IMR-90 (cell line): ENCODE data around the gene ADPGK. TPM values are rescaled to one million over a fixed set of nuclear protein-coding genes. Genes with fewer than 3 reads are reported as not detected.

Source experiments
- ATAC-seq: fragments of 200-7000 bp; cut with Tn5 transposase; 2 replicates; pipeline ENCODE4 v1.9.1; 2020; ENCODE audit warnings: low read depth, mild to moderate bottlenecking, moderate library complexity
- BruUV-seq: library from RNA; stranded (reverse); fragments of 400-500 nt; replicated peaks from 2 replicates; lab custom pipeline; 2021; lab: Mats Ljungman, UMichigan
- CTCF ChIA-PET: fragments of 300-600 bp; formaldehyde crosslinking; extraction: SDS; loops from one replicate; lab custom pipeline; 2021; ENCODE audit warnings: antibody characterized with exemption; lab: Yijun Ruan, JAX
- POLR2A ChIA-PET: fragments of 300-600 bp; sonication (Branson Sonifier 250); formaldehyde crosslinking; loops from one replicate; lab custom pipeline; 2022; ENCODE audit warnings: antibody characterized with exemption; ENCODE audit not compliant: unreplicated experiment; lab: Charles Lee
- DNase-seq: peaks from one replicate; pipeline ENCODE4 v3.0.0; 2013
- H2AFZ ChIP-seq: replicated peaks from 2 replicates; pipeline ENCODE3; 2013; ENCODE audit warnings: low read length, mild to moderate bottlenecking; ENCODE audit not compliant: poor library complexity
- H2AK5ac ChIP-seq: 2 replicates; pipeline ENCODE4 v1.6.1; 2013; ENCODE audit warnings: low read depth, low read length, inconsistent platforms
- H2AK9ac ChIP-seq: replicated peaks from 2 replicates; pipeline ENCODE3; 2013; ENCODE audit warnings: mild to moderate bottlenecking, low read depth, low read length, moderate library complexity; ENCODE audit not compliant: poor library complexity
- H2BK120ac ChIP-seq: 2 replicates; pipeline ENCODE4 v1.6.1; 2013; ENCODE audit warnings: low read depth, low read length, inconsistent platforms
- H2BK15ac ChIP-seq: 3 replicates; pipeline ENCODE4 v1.6.1; 2013; ENCODE audit warnings: low read depth, low read length, inconsistent platforms
- H2BK20ac ChIP-seq: 2 replicates; pipeline ENCODE4 v1.6.1; 2013; ENCODE audit warnings: low read depth, mild to moderate bottlenecking, inconsistent platforms, low read length, moderate library complexity
- H2BK5ac ChIP-seq: 2 replicates; pipeline ENCODE4 v1.6.1; 2013; ENCODE audit warnings: mild to moderate bottlenecking, low read depth, low read length, inconsistent platforms; ENCODE audit not compliant: poor library complexity, severe bottlenecking
- H3K14ac ChIP-seq: replicated peaks from 2 replicates; pipeline ENCODE4 v1.6.1; 2013; ENCODE audit warnings: low read depth, low read length, inconsistent platforms
- H3K18ac ChIP-seq: 2 replicates; pipeline ENCODE4 v1.6.1; 2013; ENCODE audit warnings: low read depth, low read length, control low read depth
- H3K23ac ChIP-seq: 2 replicates; pipeline ENCODE4 v1.6.1; 2013; ENCODE audit warnings: low read depth, low read length, inconsistent platforms
- H3K27ac ChIP-seq: 2 replicates; pipeline ENCODE4 v1.5.1; 2013; ENCODE audit warnings: mild to moderate bottlenecking, control low read depth, low read length; ENCODE audit not compliant: insufficient read depth
- H3K27me3 ChIP-seq: 2 replicates; pipeline ENCODE4 v1.6.1; 2013; ENCODE audit warnings: low read length; ENCODE audit not compliant: control insufficient read depth, insufficient read depth
- H3K36me3 ChIP-seq: 2 replicates; pipeline ENCODE4 v1.6.1; 2013; ENCODE audit warnings: low read length, mixed read lengths; ENCODE audit not compliant: control insufficient read depth, insufficient read depth
- H3K4ac ChIP-seq: 2 replicates; pipeline ENCODE4 v1.6.1; 2013; ENCODE audit warnings: low read depth, low read length, inconsistent platforms
- H3K4me1 ChIP-seq: 2 replicates; pipeline ENCODE4 v1.6.1; 2013; ENCODE audit warnings: low read length, mixed read lengths; ENCODE audit not compliant: control insufficient read depth, insufficient read depth
- H3K4me2 ChIP-seq: 2 replicates; pipeline ENCODE4 v1.6.1; 2013; ENCODE audit warnings: low read depth, mild to moderate bottlenecking, control low read depth, low read length, moderate library complexity
- H3K4me3 ChIP-seq: 2 replicates; pipeline ENCODE4 v1.5.1; 2013; ENCODE audit warnings: low read depth, mild to moderate bottlenecking, control low read depth, low read length, moderate library complexity; ENCODE audit not compliant: insufficient read depth
- H3K56ac ChIP-seq: 2 replicates; pipeline ENCODE4 v1.6.1; 2013; ENCODE audit warnings: low read length, inconsistent platforms; ENCODE audit not compliant: insufficient read depth; ENCODE audit errors: extremely low read depth
- H3K79me1 ChIP-seq, 2 experiments: 2 replicates each; pipeline ENCODE4 v1.6.1; 2013; ENCODE audit warnings: low read length in 2 of 2, inconsistent platforms in 1 of 2, low read depth in 1 of 2
- H3K9ac ChIP-seq: 2 replicates; pipeline ENCODE4 v1.6.1; 2013; ENCODE audit warnings: low read depth, low read length, control low read depth
- H3K9me1 ChIP-seq: 2 replicates; pipeline ENCODE4 v1.6.1; 2013; ENCODE audit warnings: low read length, inconsistent platforms; ENCODE audit not compliant: insufficient read depth
- H3K9me3 ChIP-seq: 2 replicates; pipeline ENCODE4 v1.6.1; 2013; ENCODE audit warnings: low read length; ENCODE audit not compliant: control insufficient read depth, insufficient read depth
- H4K20me1 ChIP-seq: 2 replicates; pipeline ENCODE4 v1.6.1; 2013; ENCODE audit warnings: low read length, inconsistent platforms; ENCODE audit not compliant: insufficient read depth
- H4K5ac ChIP-seq: 2 replicates; pipeline ENCODE4 v1.6.1; 2013; ENCODE audit warnings: mild to moderate bottlenecking, low read depth, low read length, control low read depth
- H4K8ac ChIP-seq, 2 experiments: 2 replicates each; pipeline ENCODE4 v1.6.1; 2013; ENCODE audit warnings: low read depth in 2 of 2, low read length in 2 of 2, control low read depth in 1 of 2, inconsistent platforms in 1 of 2
- H4K91ac ChIP-seq: 2 replicates; pipeline ENCODE4 v1.6.1; 2013; ENCODE audit warnings: low read depth, low read length, inconsistent platforms; ENCODE audit not compliant: insufficient read depth
- BHLHE40 ChIP-seq: fragments of 150-350 bp; IDR thresholded peaks from 2 replicates; pipeline ENCODE4 v1.6.1; 2016; ENCODE audit warnings: mild to moderate bottlenecking, low read depth, low read length
- FOS ChIP-seq: fragments of 150-350 bp; IDR thresholded peaks from 2 replicates; pipeline ENCODE4 v1.6.1; 2016; ENCODE audit warnings: low read depth, low read length
- POLR2A ChIP-seq: IDR thresholded peaks from 2 replicates; pipeline ENCODE4 v1.6.1; 2012; ENCODE audit warnings: mild to moderate bottlenecking, low read depth, low read length
- RAD21 ChIP-seq: IDR thresholded peaks from 2 replicates; pipeline ENCODE4 v1.6.1; 2012; ENCODE audit warnings: low read length, improper control_type of control experiment
- RCOR1 ChIP-seq: IDR thresholded peaks from 2 replicates; pipeline ENCODE4 v1.6.1; 2012; ENCODE audit warnings: mild to moderate bottlenecking, low read length, improper control_type of control experiment; ENCODE audit not compliant: insufficient replicate concordance
- RFX5 ChIP-seq: IDR thresholded peaks from 2 replicates; pipeline ENCODE4 v1.8.0; 2012; ENCODE audit warnings: low read depth, mild to moderate bottlenecking, low read length, moderate library complexity
- SMC3 ChIP-seq: fragments of 150-350 bp; IDR thresholded peaks from 2 replicates; pipeline ENCODE4 v1.6.1; 2016; ENCODE audit warnings: low read depth, mild to moderate bottlenecking, antibody characterized with exemption, low read length, moderate library complexity
- WGBS, 2 experiments: methylation state at CpG; one replicate each; pipeline versions ENCODE4 v1.1.5 to v1.1.7; 2013; ENCODE audit warnings: missing lambda C conversion rate in 2 of 2; ENCODE audit not compliant: insufficient read length in 1 of 2; ENCODE audit errors: extremely low coverage in 2 of 2; 5-methylcytosine and 5-hydroxymethylcytosine counted together
- dilution Hi-C: fragments of 300-500 bp; cut with HindIII; formaldehyde crosslinking; loops from one replicate; pipeline ENCODE4 v1.14.3; 2018; ENCODE audit warnings: low sequenced_read_pairs; ENCODE audit not compliant: unreplicated experiment
- in situ Hi-C: fragments of 300-500 bp; cut with MboI; formaldehyde crosslinking; loops from 3 replicates; pipeline ENCODE4 v1.14.3; 2019; ENCODE audit warnings: low sequenced_read_pairs, inconsistent platforms, mixed read lengths
- intact Hi-C: fragments of 100-400 bp; cut with micrococcal nuclease; formaldehyde crosslinking; loops from 2 replicates; pipeline ENCODE4 v1.10.0; 2022
- polyA plus RNA-seq, 3 experiments: library from polyadenylated mRNA; depleted of rRNA; stranded (reverse); fragments of >200 nt; gene quantifications; 2 replicates each; pipeline ENCODE4 v1.2.3, GENCODE V29; 2012; ENCODE audit warnings: low replicate concordance in 1 of 3
- total RNA-seq: library from RNA; depleted of rRNA; stranded (reverse); fragments of >200 nt; gene quantifications from 2 replicates; pipeline ENCODE4 v1.2.3, GENCODE V29; 2012
- TF ChIP-seq, protein P1 (sequence below): fragments of 150-350 bp; IDR thresholded peaks from 2 replicates; pipeline ENCODE4 v1.6.1; 2016; ENCODE audit warnings: low read depth, mild to moderate bottlenecking, low read length, moderate library complexity, borderline replicate concordance
- TF ChIP-seq, protein P2 (sequence below): conservative IDR thresholded peaks from 2 replicates; pipeline ENCODE4 v1.5.1; 2012; ENCODE audit warnings: mild to moderate bottlenecking, low read depth, low read length, improper control_type of control experiment

ADPGK gene
- total and polyA plus RNA-seq, 2 of the 4 experiments (the other 2 are of a cell fraction): 53.2 to 62.8 TPM

DNA sequence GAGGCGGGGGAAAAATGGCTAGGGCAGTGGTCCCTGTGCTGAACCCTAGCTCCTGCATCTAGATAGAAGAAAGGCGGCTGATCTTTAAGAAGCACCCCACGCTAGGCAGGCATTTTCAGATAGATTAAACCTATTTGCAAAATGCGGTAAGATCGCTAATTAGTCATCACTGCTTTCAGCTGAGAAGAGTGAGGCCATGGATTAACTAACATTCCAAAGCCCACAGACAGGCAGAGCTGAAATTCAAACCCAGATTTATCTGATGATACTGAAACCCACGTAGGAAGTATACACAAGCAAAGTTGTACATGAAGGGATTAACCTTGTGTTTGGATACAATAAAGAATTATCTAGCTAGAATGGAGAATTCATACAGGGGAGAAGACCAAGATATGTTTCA is 4.8 kb downstream of the ADPGK start:
- no peak overlapping the region for H4K8ac ChIP-seq
- H3K79me1 ChIP-seq: peaks cover 38 to 70% of the 10 kb centered on the region in 2 experiments
- DNase-seq (peak; percentile 34), ATAC-seq (no peak)
- peaks cover 9% of the 10 kb centered on the region for H4K20me1 ChIP-seq
- H3K27me3 ChIP-seq: no peaks in the 10 kb centered on the region
- POLR2A ChIA-PET: no interaction called here
- H4K5ac ChIP-seq: no peak overlapping the region
- dilution Hi-C loops: no loop called here
- no peak overlapping the region for H2BK20ac ChIP-seq
- no peaks in the 10 kb centered on the region for H3K9me3 ChIP-seq
- no peak overlapping the region for H2BK5ac ChIP-seq
- intact Hi-C loops: no loop called here
- H3K23ac ChIP-seq: no peak overlapping the region
- H2BK15ac ChIP-seq: no peak overlapping the region
- H2BK120ac ChIP-seq: no peak overlapping the region
- H3K9me1 ChIP-seq: peaks cover 7% of the 10 kb centered on the region
- TF ChIP-seq, protein P1, sequence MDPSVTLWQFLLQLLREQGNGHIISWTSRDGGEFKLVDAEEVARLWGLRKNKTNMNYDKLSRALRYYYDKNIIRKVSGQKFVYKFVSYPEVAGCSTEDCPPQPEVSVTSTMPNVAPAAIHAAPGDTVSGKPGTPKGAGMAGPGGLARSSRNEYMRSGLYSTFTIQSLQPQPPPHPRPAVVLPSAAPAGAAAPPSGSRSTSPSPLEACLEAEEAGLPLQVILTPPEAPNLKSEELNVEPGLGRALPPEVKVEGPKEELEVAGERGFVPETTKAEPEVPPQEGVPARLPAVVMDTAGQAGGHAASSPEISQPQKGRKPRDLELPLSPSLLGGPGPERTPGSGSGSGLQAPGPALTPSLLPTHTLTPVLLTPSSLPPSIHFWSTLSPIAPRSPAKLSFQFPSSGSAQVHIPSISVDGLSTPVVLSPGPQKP: no peak
- TF ChIP-seq SMC3: no peak
- no peak for TF ChIP-seq BHLHE40
- TF ChIP-seq RCOR1: no peak
- TF ChIP-seq RAD21: no peak
- no peak for TF ChIP-seq RFX5
- no peak for TF ChIP-seq FOS
- TF ChIP-seq POLR2A: no peak
- TF ChIP-seq, protein P2, sequence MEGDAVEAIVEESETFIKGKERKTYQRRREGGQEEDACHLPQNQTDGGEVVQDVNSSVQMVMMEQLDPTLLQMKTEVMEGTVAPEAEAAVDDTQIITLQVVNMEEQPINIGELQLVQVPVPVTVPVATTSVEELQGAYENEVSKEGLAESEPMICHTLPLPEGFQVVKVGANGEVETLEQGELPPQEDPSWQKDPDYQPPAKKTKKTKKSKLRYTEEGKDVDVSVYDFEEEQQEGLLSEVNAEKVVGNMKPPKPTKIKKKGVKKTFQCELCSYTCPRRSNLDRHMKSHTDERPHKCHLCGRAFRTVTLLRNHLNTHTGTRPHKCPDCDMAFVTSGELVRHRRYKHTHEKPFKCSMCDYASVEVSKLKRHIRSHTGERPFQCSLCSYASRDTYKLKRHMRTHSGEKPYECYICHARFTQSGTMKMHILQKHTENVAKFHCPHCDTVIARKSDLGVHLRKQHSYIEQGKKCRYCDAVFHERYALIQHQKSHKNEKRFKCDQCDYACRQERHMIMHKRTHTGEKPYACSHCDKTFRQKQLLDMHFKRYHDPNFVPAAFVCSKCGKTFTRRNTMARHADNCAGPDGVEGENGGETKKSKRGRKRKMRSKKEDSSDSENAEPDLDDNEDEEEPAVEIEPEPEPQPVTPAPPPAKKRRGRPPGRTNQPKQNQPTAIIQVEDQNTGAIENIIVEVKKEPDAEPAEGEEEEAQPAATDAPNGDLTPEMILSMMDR: no peak
- BruUV-seq: no TSS peak
- no peak overlapping the region for H4K91ac ChIP-seq
- H3K36me3 ChIP-seq: peaks cover 10% of the 10 kb centered on the region
- 100% methylated on average over 1 of the region's 6 CpGs; no CpG with 5 or more reads in 1 of the 2 experiments for WGBS, 2 experiments
- H3K9ac ChIP-seq: no peak overlapping the region
- no peak overlapping the region for H3K27ac ChIP-seq
- H3K18ac ChIP-seq: no peak overlapping the region
- no peak overlapping the region for H3K4me3 ChIP-seq
- no peak overlapping the region for H2AK5ac ChIP-seq
- H2AK9ac ChIP-seq: no peak overlapping the region
- in situ Hi-C loops: no loop called here
- H3K56ac ChIP-seq: no peak overlapping the region
- peaks cover 3% of the 10 kb centered on the region for H3K4me1 ChIP-seq
- H3K4me2 ChIP-seq: no peak overlapping the region
- H2AFZ ChIP-seq: no peak overlapping the region
- no peak overlapping the region for H3K4ac ChIP-seq
- CTCF ChIA-PET: interaction anchor here (0.6 kb wide), 2 partner anchors 159 to 467 kb away, joined by 3 read pairs; no protein-coding TSS in a partner anchor
- H3K14ac ChIP-seq: no peak overlapping the region
